Motor neuron (in vitro differentiated cells): ENCODE data around the gene PAQR5. TPM values are rescaled to one million over a fixed set of nuclear protein-coding genes. Genes with fewer than 3 reads are reported as not detected.
"Not testable (repeated sequence)": the region's sequence is repeated elsewhere in the genome, so short reads cannot be mapped to it uniquely, and the experiment has no call there.

Experiments
- ATAC-seq, 8 experiments: fragments of 200-7000 bp; cut with Tn5 transposase; replicated peaks in 6 of 8; 2 replicates each; pipeline ENCODE4 v1.8.0; 2021; ENCODE audit warnings: mild to moderate bottlenecking in 8 of 8, moderate library complexity in 8 of 8
- H3K27ac ChIP-seq, 2 donors: fragments of 250-450 bp; sonication (Bioruptor Pico); 2 replicates each; pipeline ENCODE4 v1.9.0; 2021; ENCODE audit warnings: antibody characterized with exemption in 2 of 2, mild to moderate bottlenecking in 2 of 2, moderate library complexity in 1 of 2
- H3K4me1 ChIP-seq, 2 donors: fragments of 250-450 bp; sonication (Bioruptor Pico); replicated peaks in 1 of 2; 2 replicates each; pipeline ENCODE4 v1.6.1; 2021; ENCODE audit warnings: antibody characterized with exemption in 2 of 2, mild to moderate bottlenecking in 2 of 2, moderate library complexity in 1 of 2
- H3K4me3 ChIP-seq, 5 donors: fragments of 250-450 bp; sonication (Bioruptor Pico); 2 replicates each; pipeline ENCODE4 v1.9.0; 2021; ENCODE audit warnings: antibody characterized with exemption in 5 of 5, mild to moderate bottlenecking in 5 of 5, moderate library complexity in 4 of 5
- WGBS, 10 experiments: fragments of 450-650 bp; shearing (Covaris generic); methylation state at CpG; one replicate each; pipeline ENCODE4 v1.0.0; 2022; 5-methylcytosine and 5-hydroxymethylcytosine counted together
- in situ Hi-C, 9 experiments: fragments of 400-800 bp; cut with MboI; loops; one replicate each; pipeline ENCODE4 v1.15.0; 2021; ENCODE audit warnings: low sequenced_read_pairs in 9 of 9, low pct_unique_long_range_greater_than_20kb in 2 of 9; ENCODE audit not compliant: unreplicated experiment in 9 of 9
- total RNA-seq, 8 experiments: library from RNA; unstranded; fragments of 300-600 nt; gene quantifications; 2 replicates each; pipeline versions ENCODE4 v1.2.3 to v1.2.4, GENCODE V29; 2022

Gene PAQR5
- total RNA-seq, 8 experiments from 2014 or later, result 0.11 to 2.8 (median 0.62) TPM

DNA sequence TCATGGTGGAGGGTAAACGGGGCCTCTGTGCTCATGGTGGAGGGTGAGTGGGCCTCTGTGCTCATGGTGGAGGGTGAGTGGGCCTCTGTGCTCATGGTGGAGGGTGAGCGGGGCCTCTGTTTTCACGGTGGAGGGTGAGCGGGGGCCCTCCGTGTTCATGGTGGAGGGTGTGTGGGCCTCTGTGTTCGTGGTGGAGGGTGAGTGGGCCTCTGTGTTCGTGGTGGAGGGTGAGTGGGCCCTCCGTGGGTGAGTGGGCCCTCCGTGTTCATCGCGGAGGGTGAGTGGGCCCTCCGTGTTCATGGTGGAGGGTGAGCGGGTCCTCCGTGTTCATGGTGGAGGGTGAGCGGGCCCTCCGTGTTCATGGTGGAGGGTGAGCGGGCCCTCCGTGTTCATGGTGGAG, 85.4 kb downstream of the PAQR5 start:
- in situ Hi-C loops, result loop anchor here in 2 of 9 experiments (25.0 kb wide), 1 partner anchor 322 kb away; no protein-coding TSS in a partner anchor
- not testable (repeated sequence) for H3K27ac ChIP-seq, H3K4me1 ChIP-seq, H3K4me3 ChIP-seq, ATAC-seq
- WGBS, 10 experiments, result no CpG with 5 or more reads among the region's 18 CpGs

DNA sequence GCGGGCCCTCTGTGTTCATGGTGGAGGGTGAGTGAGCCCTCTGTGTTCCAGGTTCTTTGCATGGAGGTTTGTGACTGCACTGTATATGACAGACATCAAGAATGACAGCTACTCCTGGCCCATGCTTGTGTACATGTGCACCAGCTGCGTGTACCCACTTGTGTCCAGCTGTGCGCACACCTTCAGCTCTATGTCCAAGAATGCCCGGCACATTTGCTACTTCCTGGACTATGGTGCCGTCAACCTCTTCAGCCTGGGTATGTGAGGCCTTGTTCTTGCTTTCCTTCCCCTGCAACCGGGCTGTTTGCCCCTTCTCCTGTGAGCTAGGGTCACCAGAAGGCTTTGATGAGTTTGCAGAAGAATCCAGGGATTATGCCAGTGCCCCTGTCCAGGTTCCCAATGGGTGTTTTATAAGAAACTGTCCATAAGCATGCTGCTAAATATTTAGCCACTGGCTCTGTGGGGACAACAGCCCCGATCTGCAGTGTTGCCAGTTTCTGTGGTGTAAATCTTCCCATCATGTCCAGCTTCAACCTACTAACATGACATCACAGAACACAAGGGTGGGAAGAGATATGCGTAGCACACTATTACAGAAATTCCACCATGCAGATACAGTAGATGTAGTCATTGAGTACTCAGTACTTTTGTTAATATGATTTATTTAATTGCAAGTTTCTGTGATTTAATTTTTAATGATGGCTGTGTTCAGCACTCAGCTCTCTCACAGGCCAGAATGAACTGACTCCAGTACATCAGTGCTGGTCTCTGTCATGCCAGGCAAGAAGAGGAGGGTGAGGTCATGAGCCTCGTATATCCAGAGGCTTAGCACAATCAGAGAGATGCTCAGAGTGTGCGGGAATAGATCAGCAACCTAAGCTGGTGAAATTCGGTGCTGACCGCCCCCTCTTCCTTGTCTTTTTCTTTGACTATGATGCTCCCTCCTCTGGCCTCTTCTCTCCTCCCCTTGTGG, 86.2 kb downstream of the PAQR5 start:
- in situ Hi-C loops, result loop anchor here in 2 of 9 experiments (25.0 kb wide), 1 partner anchor 323 kb away; no protein-coding TSS in a partner anchor
- no peak overlapping the region for H3K4me3 ChIP-seq
- H3K27ac ChIP-seq, result no peak overlapping the region
- H3K4me1 ChIP-seq, result no peaks in the 10 kb centered on the region
- WGBS, 10 experiments, result 40 to 100% (median 80%) methylated on average over 1 to 9 of the region's 12 CpGs; no CpG with 5 or more reads in 1 of the 10 experiments
- peak in 4 of 8 experiments; percentile 24 to 95 (median 86) for ATAC-seq

DNA sequence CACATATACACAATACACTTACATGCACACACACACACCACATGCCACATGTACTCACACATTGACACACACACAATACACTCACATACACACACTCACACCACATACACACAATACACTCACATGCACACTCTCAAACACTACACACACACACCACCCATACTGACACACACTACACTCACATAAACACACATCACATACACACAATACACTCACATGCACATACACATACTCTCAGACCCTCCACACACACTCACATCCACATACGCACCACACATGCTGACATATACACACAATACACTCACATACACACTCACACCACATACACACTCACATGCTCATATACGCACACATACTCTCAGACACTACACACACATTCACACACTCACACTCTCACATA, 87.1 kb downstream of the PAQR5 start:
- no peak for ATAC-seq
- in situ Hi-C loops, result loop anchor here in 2 of 9 experiments (25.0 kb wide), 1 partner anchor 324 kb away; no protein-coding TSS in a partner anchor
- H3K27ac ChIP-seq, result no peak overlapping the region
- no peaks in the 10 kb centered on the region for H3K4me1 ChIP-seq
- H3K4me3 ChIP-seq, result no peak overlapping the region
- 92 to 100% (median 100%) methylated on average over 1 to 2 of the region's 2 CpGs; no CpG with 5 or more reads in 2 of the 10 experiments for WGBS, 10 experiments

DNA sequence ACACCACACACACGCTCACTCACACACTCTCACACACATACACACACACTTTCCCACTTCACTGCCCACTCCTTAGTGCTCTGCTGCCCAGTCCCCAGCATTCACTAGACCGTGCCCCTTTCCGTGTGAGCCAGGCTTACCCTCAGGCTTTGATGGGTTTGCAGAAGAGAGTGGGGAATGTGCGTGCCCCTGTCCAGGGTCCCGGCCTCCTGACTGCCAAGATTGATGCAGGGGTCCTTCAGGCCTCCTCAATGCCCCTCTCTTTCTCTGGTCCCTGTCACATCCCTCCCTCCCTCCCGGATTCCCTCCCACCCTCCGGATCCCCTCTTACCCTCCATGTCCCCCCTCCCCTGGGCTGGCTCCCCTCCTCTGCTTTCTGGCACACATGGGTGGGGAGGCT, 87.6 kb downstream of the PAQR5 start:
- ATAC-seq, result no peak
- Histone ChIP-seq H3K27ac (no peak overlapping the region), H3K4me1 (no peaks in the 10 kb centered on the region), H3K4me3 (no peak overlapping the region)
- in situ Hi-C loops, result loop anchor here in 2 of 9 experiments (25.0 kb wide), 1 partner anchor 324 kb away; no protein-coding TSS in a partner anchor
- WGBS, 10 experiments, result 7 to 100% (median 76%) methylated on average over 1 to 2 of the region's 7 CpGs; no CpG with 5 or more reads in 4 of the 10 experiments

DNA sequence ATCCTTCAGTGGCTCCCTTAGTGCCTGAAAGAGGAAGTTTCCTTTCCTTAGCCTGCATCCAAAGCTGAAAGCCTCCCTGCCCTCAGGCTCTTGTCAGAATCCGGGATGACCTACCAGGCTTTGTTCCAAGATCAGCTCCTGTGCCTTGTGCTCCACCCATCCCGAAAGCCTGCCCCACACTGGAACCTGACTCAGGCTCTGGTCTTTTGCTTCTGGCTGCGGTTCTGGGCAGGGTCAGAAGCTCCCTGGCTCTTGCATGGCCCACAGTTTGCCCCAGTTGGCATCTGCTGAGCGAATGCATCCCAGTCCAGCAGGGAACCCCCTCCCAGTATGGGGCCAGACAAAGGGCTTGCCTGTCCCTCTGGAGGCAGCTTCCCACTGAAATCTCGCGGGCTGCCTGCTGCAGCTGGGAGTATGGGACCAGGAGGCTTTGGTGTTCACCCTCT, 89.6 kb downstream of the PAQR5 start:
- Histone ChIP-seq H3K4me3 (no peak overlapping the region), H3K4me1 (peaks cover 0 to under 1% of the 10 kb centered on the region in 2 donors), H3K27ac (no peak overlapping the region)
- WGBS, 10 experiments, result 0 to 83% (median 78%) methylated on average over 1 to 3 of the region's 6 CpGs; no CpG with 5 or more reads in 5 of the 10 experiments
- in situ Hi-C loops, result loop anchor here in 2 of 9 experiments (25.0 kb wide), 1 partner anchor 326 kb away; no protein-coding TSS in a partner anchor
- ATAC-seq, result peak in 3 of 8 experiments; percentile 67 to 88 (median 69)

DNA sequence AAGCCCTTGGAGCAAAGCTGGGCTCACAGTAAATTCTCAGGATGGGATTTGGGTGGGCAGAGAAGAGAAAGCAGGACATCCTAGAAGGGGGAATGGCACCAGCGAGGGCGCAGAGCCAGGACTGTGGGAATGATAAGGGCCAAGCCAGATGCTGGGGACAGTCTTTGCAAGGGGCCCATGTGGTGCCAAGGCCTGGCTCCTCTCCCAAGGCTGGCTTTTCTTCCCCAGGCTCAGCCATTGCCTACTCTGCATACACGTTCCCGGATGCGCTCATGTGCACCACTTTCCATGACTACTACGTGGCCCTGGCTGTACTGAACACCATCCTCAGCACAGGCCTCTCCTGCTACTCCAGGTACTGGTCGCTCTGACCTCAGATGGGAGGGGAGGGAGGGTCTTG, 90.7 kb downstream of the PAQR5 start:
- WGBS, 10 experiments, result 77 to 96% (median 82%) methylated on average over 2 to 4 of the region's 7 CpGs; no CpG with 5 or more reads in 7 of the 10 experiments
- peaks cover 11 to 12% of the 10 kb centered on the region in 2 donors for H3K4me1 ChIP-seq
- ATAC-seq, result no peak
- H3K4me3 ChIP-seq, result no peak overlapping the region
- no peak overlapping the region for H3K27ac ChIP-seq
- in situ Hi-C loops, result loop anchor here in 2 of 9 experiments (25.0 kb wide), 1 partner anchor 327 kb away; no protein-coding TSS in a partner anchor

DNA sequence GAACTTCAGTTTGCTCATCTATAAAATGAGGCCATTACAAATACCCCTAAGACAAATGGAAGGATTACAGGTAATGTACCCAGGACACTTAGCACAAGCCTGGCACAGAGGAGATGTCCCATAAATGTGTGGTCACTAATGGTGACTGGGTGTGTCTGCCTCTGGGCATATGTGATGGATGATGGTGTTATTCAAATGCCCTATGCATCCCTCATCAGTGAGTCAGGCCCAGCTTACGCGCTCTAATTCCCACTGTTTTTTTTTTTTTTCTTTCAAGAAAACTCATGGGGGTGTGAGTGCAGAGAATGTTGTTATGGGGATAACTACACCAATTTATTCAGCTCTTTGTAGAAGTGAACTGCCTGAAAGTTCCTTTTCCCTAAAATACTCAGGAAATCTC, 91.9 kb downstream of the PAQR5 start:
- Histone ChIP-seq H3K4me1 (peaks cover 16 to 17% of the 10 kb centered on the region in 2 donors), H3K4me3 (no peak overlapping the region), H3K27ac (no peak overlapping the region)
- ATAC-seq, result peak; percentile 36 to 80 (median 54)
- in situ Hi-C loops, result loop anchor here in 3 of 9 experiments (10.0 to 25.0 kb wide), 2 partner anchors 326 to 328 kb away; no protein-coding TSS in a partner anchor
- WGBS, 10 experiments, result 70 to 79% (median 72%) methylated on average over 2 of the region's 2 CpGs; no CpG with 5 or more reads in 6 of the 10 experiments

DNA sequence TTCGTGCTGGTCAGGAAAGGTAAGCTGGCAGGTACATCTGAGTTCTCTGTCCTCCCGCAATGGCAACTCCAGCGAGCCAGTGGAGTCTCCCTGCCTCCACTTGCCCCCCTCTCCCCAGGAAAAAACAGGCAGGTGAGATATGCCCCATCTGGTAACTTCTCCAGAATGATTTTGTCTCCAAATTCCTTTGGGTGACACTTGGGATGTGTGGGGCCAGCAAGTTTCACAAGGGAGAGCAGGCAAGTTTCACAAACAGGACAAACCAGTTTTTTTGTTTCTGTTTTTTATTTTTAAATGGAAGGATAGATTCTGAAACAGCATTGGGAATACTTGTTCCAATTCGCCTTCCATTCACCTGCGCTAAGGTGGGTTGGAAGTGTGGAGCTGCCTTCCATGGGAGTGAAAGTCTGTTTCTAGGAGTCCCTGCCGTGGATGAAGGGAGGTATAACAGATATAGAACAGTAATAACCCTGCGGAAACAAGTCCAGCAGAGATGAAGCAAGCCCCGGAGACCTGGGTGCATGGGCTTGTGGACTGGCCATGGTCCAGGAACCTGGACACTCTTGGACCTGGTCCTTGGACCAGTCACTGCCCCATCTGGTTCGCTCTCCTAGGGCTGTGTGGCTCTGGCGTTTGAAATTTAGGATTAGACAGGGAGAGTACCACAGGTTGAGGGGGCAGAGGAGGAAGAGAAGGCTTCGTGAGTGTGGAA, 92.5 kb downstream of the PAQR5 start:
- Histone ChIP-seq H3K27ac (no peak overlapping the region), H3K4me1 (peaks cover 16 to 17% of the 10 kb centered on the region in 2 donors), H3K4me3 (no peak overlapping the region)
- in situ Hi-C loops, result loop anchor here in 3 of 9 experiments (10.0 to 25.0 kb wide), 2 partner anchors 326 to 329 kb away; no protein-coding TSS in a partner anchor
- 79 to 95% (median 92%) methylated on average over 3 to 9 of the region's 11 CpGs; no CpG with 5 or more reads in 1 of the 10 experiments for WGBS, 10 experiments
- ATAC-seq, result no peak

DNA sequence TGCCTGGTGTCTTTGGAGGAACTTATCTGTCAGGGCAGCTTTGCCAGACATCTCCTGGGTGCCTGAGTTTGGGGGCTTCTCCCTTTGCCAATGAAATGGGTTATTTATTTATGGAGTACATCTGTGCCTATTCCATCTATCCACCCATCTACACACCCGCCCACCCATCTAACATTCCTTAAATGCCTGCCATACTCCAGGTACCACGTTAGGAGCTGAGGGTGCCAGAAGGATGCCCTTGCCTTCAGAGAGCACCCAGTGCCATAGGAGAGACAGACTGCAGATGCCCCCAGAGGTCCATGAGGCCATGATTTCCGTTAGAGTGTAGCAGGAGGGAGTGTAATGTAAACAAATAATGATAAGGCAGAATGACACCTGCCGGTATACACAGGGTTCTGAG, 93.6 kb downstream of the PAQR5 start:
- H3K4me3 ChIP-seq, result no peak overlapping the region
- in situ Hi-C loops, result loop anchor here in 3 of 9 experiments (10.0 to 25.0 kb wide), 2 partner anchors 328 to 330 kb away; no protein-coding TSS in a partner anchor
- 0 to 92% (median 50%) methylated on average over 1 to 2 of the region's 4 CpGs; no CpG with 5 or more reads in 6 of the 10 experiments for WGBS, 10 experiments
- ATAC-seq, result no peak
- H3K4me1 ChIP-seq, result peaks cover 16 to 17% of the 10 kb centered on the region in 2 donors
- no peak overlapping the region for H3K27ac ChIP-seq

DNA sequence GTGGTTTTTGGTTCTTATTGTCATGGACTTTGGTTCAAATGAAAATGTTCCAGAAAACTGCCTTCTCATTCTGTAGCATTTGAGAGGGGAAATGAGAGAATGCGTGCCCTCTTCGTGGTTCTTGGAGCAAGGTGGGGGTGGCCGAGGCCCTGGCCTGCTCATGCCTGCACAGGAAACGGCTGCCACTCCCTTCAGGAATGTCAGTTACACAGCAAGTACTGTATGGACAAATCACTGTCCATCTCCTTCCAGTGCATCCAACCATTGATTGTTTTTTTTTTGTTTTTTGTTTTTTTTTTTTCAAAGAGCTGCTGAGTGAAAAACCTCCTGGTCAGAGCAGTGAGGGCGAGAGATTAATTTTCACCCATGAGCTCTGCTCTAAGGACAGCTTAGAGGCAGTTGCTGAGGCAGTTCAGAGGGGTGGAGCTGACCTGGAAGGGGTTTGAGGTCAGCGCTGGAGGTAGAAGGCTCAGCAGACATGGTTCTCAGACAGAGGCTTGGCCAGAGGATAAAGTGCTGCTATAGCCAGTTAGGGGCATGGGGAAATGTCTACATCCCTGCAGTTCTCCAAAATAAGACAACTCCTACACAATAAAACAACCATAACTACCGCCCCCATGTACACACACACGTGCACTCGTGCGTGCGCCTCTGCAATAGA, 95.2 kb downstream of the PAQR5 start:
- peak in 7 of 8 experiments; percentile 3 to 57 (median 51) for ATAC-seq
- Histone ChIP-seq H3K27ac (peak overlapping the region in 1 of 2 donors; percentile 74), H3K4me3 (no peak overlapping the region), H3K4me1 (peaks cover 16 to 17% of the 10 kb centered on the region in 2 donors)
- in situ Hi-C loops, result loop anchor here in 3 of 9 experiments (10.0 to 25.0 kb wide), 2 partner anchors 329 to 332 kb away; no protein-coding TSS in a partner anchor
- 55 to 100% (median 70%) methylated on average over 2 to 8 of the region's 11 CpGs; no CpG with 5 or more reads in 1 of the 10 experiments for WGBS, 10 experiments

DNA sequence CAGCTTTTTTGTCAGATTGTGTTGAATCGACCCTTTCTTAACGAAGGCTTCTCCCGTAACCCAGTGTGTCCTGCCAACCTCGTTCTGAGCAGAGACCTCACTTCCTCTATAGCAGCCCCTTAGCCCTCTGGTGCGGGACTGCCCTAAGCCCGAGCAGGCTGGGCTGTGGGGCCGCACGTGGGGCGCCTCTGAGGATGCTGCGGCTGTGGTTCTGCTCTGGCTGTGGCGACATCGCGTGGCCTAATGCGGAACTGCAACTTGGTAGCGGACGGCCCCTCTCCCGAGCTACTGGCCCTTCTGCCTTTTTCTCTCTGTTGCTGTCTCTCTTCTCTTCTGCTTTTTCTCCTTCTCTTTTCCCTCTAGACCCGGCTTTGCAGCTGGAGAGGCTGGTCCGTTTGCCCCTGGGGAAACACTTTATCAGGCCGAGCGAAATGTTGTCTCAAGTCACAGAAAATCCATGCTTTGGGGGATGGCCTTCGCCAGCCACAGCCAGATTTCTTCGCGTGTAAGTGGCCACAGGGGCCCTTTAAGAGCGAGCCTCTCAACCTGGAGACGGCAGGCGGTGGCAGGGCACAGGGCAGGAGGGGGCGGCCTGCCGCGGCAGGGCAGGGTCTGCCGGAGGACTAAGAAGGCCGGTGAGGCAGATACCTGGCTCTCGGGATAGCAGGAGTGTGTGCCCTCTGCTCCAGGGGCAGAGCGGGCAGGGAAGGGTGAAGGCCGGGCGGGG, 96.0 kb downstream of the PAQR5 start:
- peaks cover 16 to 17% of the 10 kb centered on the region in 2 donors for H3K4me1 ChIP-seq
- no peak overlapping the region for H3K27ac ChIP-seq
- 0 to 21% (median 10%) methylated on average over 1 to 18 of the region's 36 CpGs; no CpG with 5 or more reads in 2 of the 10 experiments for WGBS, 10 experiments
- in situ Hi-C loops, result loop anchor here in 3 of 9 experiments (10.0 to 25.0 kb wide), 2 partner anchors 330 to 332 kb away; no protein-coding TSS in a partner anchor
- ATAC-seq, result peak; percentile 47 to 95 (median 92)
- H3K4me3 ChIP-seq, result no peak overlapping the region
